ENCODE results near the gene CFAP69.
"Not testable (repeated sequence)": the region's sequence is repeated elsewhere in the genome, so short reads cannot be mapped to it uniquely, and the experiment has no call there.

The CFAP69 gene

GRCh38 chr7:90347759-90348158, 102.8 kb downstream of the CFAP69 start:
- DNase-seq, result no peak

- DNase-seq, result no peak
Observed at GRCh38 chr7:90349305-90349704, 104.3 kb downstream of the CFAP69 start.

- not testable (repeated sequence) for DNase-seq
Observed at GRCh38 chr7:90350032-90350431, 105.1 kb downstream of the CFAP69 start.

- no peak for DNase-seq
Observed at GRCh38 chr7:90351987-90352386, 107.0 kb downstream of the CFAP69 start.
